GM10266 (cell line): Measurements from ENCODE around the gene SLC4A9.
A peak's percentile ranks its signal among the peaks of the same experiment; 100 is the strongest.

Experiments used
- DNase-seq: peaks from one replicate; pipeline ENCODE4 v3.0.0; 2012; ENCODE audit errors: extremely low spot score
- CTCF ChIP-seq: IDR thresholded peaks from 2 replicates; pipeline ENCODE4 v1.5.1; 2012; ENCODE audit warnings: mild to moderate bottlenecking, low read depth; ENCODE audit not compliant: control insufficient read depth, insufficient read depth; ENCODE audit errors: missing control alignments

The SLC4A9 gene

GRCh38 chr5:140344683-140345423 lies 15.1 kb upstream of the SLC4A9 start:
- no peak for TF ChIP-seq CTCF
- no peak for DNase-seq

GRCh38 chr5:140345919-140346347 lies 14.1 kb upstream of the SLC4A9 start:
- DNase-seq = peak; percentile 48

GRCh38 chr5:140346348-140347221 lies 13.4 kb upstream of the SLC4A9 start, which contains the start of gene HBEGF:
Gene HBEGF (minus strand): TSS chr5:140346603. CDS start chr5:140346328, 275 bp downstream.
- peak; percentile 62 for TF ChIP-seq CTCF
- peak; percentile 80 for DNase-seq

More at GRCh38 chr5:140345919-140346347, 14.1 kb upstream of the SLC4A9 start:
- TF ChIP-seq CTCF = peak; percentile 35

- no peak for DNase-seq
These were observed 12.6 kb upstream of the SLC4A9 start for GRCh38 chr5:140347360-140347759.

GRCh38 chr5:140348104-140348503 lies 11.9 kb upstream of the SLC4A9 start:
- DNase-seq = no peak

More at GRCh38 chr5:140347360-140347759, 12.6 kb upstream of the SLC4A9 start:
- no peak for TF ChIP-seq CTCF

GRCh38 chr5:140349244-140349643 lies 10.8 kb upstream of the SLC4A9 start:
- TF ChIP-seq CTCF = no peak

More at GRCh38 chr5:140348104-140348503, 11.9 kb upstream of the SLC4A9 start:
- TF ChIP-seq CTCF = no peak

More at GRCh38 chr5:140349244-140349643, 10.8 kb upstream of the SLC4A9 start:
- no peak for DNase-seq
